ENCODE measurements around the gene WWTR1.
A peak's percentile ranks its signal among the peaks of the same experiment; 100 is the strongest.

WWTR1 gene

GRCh38 chr3:149657926-149658743, at the start of gene WWTR1:
Gene WWTR1, minus strand, starts transcription at chr3:149658025. Its CDS starts 719 bp downstream, at chr3:149657306.
- DNase-seq = peak; percentile 67

- no peak for DNase-seq
These were observed 49.1 kb upstream of the WWTR1 start for GRCh38 chr3:149706905-149707304.

DNA sequence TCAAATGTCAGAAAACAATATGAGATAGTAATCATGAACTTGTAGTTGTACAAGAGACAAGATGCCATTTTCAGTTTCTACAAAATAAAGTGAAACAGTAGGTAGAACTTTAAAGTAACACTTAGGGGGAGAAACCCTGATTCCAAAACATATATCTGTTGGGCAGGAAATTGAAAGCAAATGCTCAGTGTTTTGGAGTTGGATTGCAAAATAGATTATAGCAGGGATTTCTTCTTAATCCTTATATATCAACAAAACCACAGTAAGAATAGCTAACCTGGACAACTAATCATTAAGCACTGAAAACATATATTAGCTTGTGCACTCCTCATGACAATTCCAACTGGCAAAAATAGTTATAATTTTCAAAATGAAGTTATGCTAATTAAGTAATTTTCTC, 47.6 kb upstream of the WWTR1 start:
- no peak for DNase-seq

DNA sequence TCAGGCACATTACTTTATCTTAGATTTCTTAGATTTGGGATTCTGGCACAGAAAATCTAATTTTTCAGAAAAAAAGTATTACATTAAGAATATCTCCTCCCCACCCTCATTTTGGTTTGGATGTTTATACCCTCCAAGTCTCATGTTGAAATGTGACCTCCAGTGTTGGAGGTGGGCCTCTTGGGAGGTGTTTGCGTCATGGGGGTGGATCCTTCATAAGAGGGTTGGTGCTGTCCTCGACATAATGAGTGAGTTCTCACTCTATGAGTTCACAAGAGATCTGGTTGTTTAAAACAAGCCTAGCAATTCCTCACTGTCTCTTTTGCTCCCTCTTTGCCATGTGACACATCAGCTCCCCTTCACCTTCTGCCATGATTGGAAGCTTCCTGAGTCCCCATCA, 45.6 kb upstream of the WWTR1 start:
- DNase-seq = no peak

GRCh38 chr3:149702691-149703441, 45.0 kb upstream of the WWTR1 start:
- DNase-seq = no peak

DNA sequence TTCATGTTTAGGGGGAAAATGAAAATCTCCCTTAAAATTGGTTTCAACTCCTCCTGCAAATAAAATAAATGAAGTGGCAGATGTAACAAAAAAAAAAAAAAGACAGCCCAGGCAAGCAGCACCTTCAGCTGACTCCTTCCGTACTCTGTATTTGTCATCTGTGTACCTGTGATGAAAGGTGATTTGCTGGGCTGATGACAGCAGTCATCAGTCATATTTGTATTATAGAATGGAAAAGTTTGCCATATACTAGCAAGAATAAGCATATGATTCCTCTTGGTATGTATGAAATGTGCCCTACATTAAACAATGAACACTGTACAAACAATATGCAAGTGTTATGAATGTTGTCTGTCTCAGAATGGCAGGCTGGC, 44.1 kb upstream of the WWTR1 start:
- DNase-seq = no peak

DNA sequence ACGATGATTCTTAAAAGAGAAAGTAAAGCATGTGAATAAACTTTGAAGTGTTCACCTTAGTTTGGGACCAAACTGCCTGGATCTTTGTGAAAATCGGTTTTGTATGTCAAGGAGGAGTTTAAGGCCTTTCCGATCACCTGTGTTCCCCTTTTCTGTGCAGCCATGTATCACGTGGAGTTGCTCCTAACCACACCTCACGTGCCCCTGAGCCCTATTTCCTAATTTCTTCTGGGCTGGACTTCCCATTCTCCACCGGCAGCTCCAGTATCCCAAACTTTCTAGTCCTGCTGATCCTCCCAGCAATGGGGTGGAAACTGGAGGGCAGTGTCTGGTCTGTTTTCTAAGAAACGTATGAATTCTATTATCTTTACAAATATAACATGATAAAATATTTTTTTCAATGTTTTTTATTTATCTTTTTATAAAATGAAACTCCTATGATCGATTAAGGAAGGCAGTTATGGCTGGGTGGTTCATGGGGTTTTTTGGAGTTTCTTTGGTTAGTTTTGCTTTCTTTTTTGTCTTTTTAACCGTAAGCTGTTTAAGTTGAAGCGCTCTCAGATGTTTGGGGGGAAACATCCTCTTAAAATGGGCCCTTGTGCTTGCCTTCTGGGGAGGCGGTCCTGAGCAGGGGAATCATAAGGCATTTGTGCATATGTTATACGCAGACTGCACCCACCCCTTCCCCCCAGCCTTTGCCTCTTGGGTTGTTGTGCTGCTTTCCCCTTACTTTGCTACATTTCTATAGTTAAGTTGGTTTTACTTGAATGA, 43.6 kb upstream of the WWTR1 start:
- peak; percentile 38 for DNase-seq

DNA sequence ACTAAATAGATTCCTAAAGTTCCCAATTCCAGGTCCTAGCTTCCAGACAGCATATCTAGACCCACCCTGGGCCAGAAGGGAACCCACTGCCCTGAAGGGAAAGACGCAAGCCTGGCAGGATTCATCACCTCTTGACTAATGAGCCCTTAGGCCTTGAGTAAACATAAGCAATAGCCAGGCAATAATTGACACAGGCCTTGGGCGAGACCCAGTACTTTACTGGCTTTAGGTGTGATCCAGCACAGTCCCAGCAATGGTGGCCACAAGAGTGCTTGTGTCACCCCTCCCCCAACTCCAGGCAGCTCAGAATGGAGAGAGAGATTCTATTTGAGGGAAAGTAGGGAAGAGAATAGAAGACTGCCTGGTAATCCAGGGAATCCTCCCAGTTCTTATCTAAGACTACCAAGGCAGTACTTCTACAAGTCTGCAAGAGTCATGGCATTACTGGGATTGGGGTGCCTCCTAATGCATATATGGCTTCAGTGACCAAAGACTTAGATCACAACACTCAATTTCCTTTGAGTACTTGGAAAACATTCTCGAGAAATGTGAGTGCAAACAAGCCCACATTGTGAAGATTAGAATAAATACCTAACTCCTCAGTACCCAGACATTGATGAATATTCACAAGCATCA, 30.4 kb upstream of the WWTR1 start:
- no peak for DNase-seq

GRCh38 chr3:149686996-149687395, 29.2 kb upstream of the WWTR1 start:
- DNase-seq = no peak

DNA sequence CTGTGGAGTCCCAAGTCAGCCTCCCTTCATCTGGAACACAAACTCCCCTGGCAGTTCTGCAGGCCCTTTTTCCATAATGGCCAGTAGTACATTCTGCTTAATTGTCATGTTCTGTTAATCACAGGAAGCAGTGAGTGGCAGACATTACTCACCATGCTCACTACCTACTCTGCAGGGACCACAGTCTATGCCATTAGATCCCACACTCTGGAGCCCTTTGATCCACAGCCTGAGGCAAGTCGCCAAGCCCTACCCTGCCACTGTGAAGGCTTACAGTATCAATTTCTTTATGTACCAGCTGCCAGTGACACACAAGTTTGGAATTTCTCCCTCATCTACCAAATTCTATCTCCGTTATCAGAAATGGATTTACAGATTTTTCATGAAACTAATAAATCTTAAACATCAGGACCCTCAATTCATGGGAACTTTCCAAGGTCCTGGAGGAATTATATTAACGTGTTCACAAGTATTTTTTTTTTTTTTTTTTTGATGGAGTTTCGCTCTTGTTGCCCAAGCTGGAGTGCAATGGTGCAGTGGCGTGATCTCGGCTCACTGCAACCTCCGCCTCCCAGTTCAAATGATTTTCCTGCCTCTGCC, 20.6 kb upstream of the WWTR1 start:
- no peak for DNase-seq

GRCh38 chr3:149673393-149673792, 15.6 kb upstream of the WWTR1 start:
- no peak for DNase-seq

GRCh38 chr3:149670742-149671492, 13.1 kb upstream of the WWTR1 start:
- DNase-seq = no peak

GRCh38 chr3:149667576-149667975, 9.8 kb upstream of the WWTR1 start:
- DNase-seq = no peak

DNA sequence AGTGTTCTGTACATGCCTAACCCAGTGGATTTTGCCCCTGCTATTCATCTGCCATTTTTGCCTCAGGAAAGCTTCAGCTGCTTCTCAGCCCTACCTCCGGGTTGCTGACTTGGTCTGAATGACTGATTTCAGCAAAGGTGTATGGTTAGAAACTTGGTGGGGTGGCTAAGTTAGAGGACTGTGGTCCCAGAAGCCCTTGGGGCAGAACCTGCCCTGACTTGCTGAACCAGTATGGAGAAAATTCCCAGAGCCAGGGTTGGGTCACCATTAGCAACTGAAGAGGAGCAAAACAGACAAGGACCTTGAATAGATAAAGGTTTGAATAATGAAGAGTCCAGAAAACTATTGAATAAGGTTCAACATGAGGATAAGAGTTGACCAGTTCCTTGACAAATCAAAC, 6.1 kb upstream of the WWTR1 start:
- no peak for DNase-seq

GRCh38 chr3:149662240-149662887, 4.5 kb upstream of the WWTR1 start:
- DNase-seq = no peak

- DNase-seq = no peak
These were observed 2.6 kb upstream of the WWTR1 start for GRCh38 chr3:149660462-149660861.

- no peak for DNase-seq
These were observed 1.1 kb upstream of the WWTR1 start for GRCh38 chr3:149658744-149659497.

GRCh38 chr3:149657321-149657925, 402 bp downstream of the WWTR1 start:
- DNase-seq = peak; percentile 35

GRCh38 chr3:149655826-149656574, 1.8 kb downstream of the WWTR1 start:
- DNase-seq = no peak

All from stimulated activated CD4-positive, alpha-beta T cell treated with anti-CD3 and anti-CD28 coated beads, Interleukin-15, amount 100 ng/mL, for 24 hours (primary cell).